ENCODE results near the gene PCNX2. TPM values are rescaled to one million over a fixed set of nuclear protein-coding genes. Genes with fewer than 3 reads are reported as not detected.

PCNX2 gene
- total and polyA plus RNA-seq, 9 donors: 5.7 to 26.0 (median 18.9) TPM

DNA sequence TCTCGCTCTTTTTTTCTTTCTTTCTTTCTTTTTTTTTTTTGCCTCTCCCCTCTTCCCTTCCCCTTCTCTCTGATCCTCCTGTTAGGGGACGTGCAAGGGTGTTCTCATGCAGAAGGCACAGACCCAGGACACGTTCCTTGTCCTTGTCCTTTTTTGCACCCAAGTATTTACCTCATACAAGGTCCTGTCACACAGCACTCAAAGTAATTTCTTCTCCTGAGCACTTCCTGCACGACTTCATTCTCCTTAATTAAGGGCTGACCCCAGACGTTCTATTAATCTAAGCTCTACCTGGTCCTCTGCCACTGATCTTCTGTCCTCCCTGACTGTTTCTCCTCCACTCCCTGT, 424 bp upstream of the PCNX2 start:
- H3K4me3 ChIP-seq: no peak overlapping the region
- intact Hi-C loops (cut with DNase I): no loop called here
- TF ChIP-seq EP300 (IDR thresholded peaks at IDR 0.05) (no peak), POLR2A (IDR thresholded peaks at IDR 0.05) (no peak)
- TF ChIP-seq, protein P1, sequence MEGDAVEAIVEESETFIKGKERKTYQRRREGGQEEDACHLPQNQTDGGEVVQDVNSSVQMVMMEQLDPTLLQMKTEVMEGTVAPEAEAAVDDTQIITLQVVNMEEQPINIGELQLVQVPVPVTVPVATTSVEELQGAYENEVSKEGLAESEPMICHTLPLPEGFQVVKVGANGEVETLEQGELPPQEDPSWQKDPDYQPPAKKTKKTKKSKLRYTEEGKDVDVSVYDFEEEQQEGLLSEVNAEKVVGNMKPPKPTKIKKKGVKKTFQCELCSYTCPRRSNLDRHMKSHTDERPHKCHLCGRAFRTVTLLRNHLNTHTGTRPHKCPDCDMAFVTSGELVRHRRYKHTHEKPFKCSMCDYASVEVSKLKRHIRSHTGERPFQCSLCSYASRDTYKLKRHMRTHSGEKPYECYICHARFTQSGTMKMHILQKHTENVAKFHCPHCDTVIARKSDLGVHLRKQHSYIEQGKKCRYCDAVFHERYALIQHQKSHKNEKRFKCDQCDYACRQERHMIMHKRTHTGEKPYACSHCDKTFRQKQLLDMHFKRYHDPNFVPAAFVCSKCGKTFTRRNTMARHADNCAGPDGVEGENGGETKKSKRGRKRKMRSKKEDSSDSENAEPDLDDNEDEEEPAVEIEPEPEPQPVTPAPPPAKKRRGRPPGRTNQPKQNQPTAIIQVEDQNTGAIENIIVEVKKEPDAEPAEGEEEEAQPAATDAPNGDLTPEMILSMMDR (IDR thresholded peaks at IDR 0.05): no peak
- no peaks in the 10 kb centered on the region for H3K9me3 ChIP-seq
- H3K4me1 ChIP-seq (ENCODE audit: insufficient read depth): no peaks in the 10 kb centered on the region
- no peaks in the 10 kb centered on the region for H3K27me3 ChIP-seq
- no peaks in the 10 kb centered on the region for H3K36me3 ChIP-seq
- WGBS, 3 donors: 2 to 5% (median 5%) methylated on average over 5 of the region's 5 CpGs
- H3K27ac ChIP-seq: no peak overlapping the region
- no peak for DNase-seq

DNA sequence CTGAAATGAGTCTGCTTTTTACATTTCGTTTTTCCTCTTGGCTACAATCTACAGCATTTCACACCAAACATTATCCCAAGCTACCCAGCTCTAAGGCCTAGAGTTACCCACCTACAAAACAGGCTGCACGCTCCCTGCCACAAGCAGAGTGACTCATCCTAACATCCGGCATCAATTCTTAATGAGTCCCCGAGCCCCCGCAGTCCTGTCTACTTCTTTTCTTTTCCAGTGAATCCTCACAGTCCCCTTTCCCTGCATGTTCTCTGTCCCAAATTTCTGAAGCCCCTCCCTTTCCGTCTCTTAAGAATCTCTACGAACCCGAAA, 650 bp downstream of the PCNX2 start:
- 3 to 4% (median 4%) methylated on average over 8 of the region's 8 CpGs for WGBS, 3 donors
- intact Hi-C loops (cut with DNase I): no loop called here

DNA sequence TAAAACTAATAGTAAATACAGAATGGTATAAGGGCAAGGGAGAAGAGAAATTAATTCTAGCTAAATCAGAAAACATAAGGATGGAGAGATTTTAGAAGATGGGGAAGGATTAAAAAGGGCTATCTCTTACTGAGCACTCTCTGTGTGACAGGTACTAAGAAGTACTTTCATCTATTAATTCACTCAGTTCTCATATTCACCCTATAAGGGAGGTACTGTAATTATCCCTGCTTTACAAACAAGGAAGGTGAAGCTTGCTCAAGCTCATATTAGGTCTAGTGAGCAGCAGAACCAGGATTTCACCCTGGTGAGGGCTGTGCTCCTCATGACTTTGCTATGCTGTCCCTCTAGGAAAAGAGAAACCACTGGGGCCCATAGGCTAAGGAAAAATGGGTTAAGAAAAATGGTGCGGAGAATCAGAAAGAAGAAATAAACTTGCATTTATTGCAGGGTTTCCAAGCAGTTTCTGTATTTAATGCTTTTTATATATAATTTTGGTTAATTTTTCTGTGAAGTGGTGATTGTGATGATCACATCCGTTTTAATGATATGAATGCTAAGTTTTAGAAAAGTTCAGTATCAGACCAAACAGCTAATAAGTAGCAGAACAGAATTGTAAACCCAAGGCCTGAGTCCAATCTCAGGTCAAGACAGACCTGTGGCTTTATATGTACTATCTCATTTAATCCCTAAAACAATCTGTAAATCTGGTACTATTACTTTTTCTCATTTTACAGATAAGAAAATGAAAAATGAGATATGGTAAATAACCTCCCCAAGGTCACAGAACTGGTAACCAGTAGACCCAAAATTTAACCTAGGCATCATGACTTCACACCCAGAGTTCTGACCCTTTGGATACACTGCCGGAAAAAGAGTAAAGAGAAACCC, 1.7 kb downstream of the PCNX2 start:
- H3K27me3 ChIP-seq: no peaks in the 10 kb centered on the region
- no peak overlapping the region for H3K27ac ChIP-seq
- no peaks in the 10 kb centered on the region for H3K9me3 ChIP-seq
- H3K4me3 ChIP-seq: no peak overlapping the region
- intact Hi-C loops (cut with DNase I): no loop called here
- WGBS, 3 donors: 76 to 89% (median 83%) methylated on average over 3 of the region's 3 CpGs
- H3K36me3 ChIP-seq: no peaks in the 10 kb centered on the region
- no peak for TF ChIP-seq POLR2A (IDR thresholded peaks at IDR 0.05)
- TF ChIP-seq, protein P1 (IDR thresholded peaks at IDR 0.05): no peak
- no peak for TF ChIP-seq EP300 (IDR thresholded peaks at IDR 0.05)
- DNase-seq: no peak
- H3K4me1 ChIP-seq (ENCODE audit: insufficient read depth): no peaks in the 10 kb centered on the region

More for the DNA sequence above, 650 bp downstream of the PCNX2 start:
- DNase-seq: peak in 1 of 5 donors; percentile 30
- no peaks in the 10 kb centered on the region for H3K9me3 ChIP-seq
- no peaks in the 10 kb centered on the region for H3K4me1 ChIP-seq (ENCODE audit: insufficient read depth)
- no peaks in the 10 kb centered on the region for H3K27me3 ChIP-seq
- peak overlapping the region; percentile 55 for H3K4me3 ChIP-seq
- peak overlapping the region in 1 of 2 donors; percentile 68 for H3K27ac ChIP-seq
- H3K36me3 ChIP-seq: no peaks in the 10 kb centered on the region
- TF ChIP-seq POLR2A (IDR thresholded peaks at IDR 0.05): no peak
- TF ChIP-seq, protein P1 (IDR thresholded peaks at IDR 0.05): no peak

DNA sequence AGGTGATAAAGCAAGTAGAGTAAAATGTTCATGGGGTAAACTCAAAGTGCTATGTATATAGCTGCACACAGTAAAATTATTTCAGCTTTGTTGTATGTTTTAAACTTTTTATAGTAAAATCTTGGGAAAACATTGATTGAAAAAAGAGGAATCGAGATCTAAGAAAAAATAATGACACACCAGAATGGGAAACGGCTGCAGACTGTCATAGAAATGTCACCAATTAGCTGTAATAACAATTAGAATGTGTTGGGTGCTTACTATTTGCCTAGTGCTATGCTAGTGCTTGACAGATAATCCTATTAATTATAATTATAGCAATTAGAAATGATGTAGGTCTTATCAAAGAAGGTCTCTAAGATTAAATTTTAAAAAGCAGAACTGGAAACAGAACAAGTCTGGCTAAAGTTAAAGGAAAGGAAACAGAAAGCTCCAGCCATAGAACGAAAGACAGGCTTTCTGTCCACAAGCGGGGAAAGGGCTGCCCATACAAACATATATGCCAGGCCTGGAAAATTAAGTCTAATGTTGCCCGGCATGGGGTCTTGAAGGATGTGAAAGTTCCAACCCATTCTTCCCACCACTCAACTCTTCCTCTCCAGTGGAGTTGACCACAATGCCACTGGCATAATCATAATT, 5.0 kb downstream of the PCNX2 start:
- no peak for DNase-seq
- Histone ChIP-seq H3K36me3 (no peaks in the 10 kb centered on the region), H3K27me3 (no peaks in the 10 kb centered on the region), H3K9me3 (no peaks in the 10 kb centered on the region), H3K4me3 (no peak overlapping the region), H3K27ac (no peak overlapping the region), H3K4me1 (ENCODE audit: insufficient read depth) (no peaks in the 10 kb centered on the region)
- WGBS, 3 donors: 62 to 88% (median 71%) methylated on average over 5 of the region's 5 CpGs
- TF ChIP-seq POLR2A (IDR thresholded peaks at IDR 0.05): no peak
- TF ChIP-seq EP300 (IDR thresholded peaks at IDR 0.05): no peak
- TF ChIP-seq, protein P1 (IDR thresholded peaks at IDR 0.05): no peak
- intact Hi-C loops (cut with DNase I): no loop called here
